Natural killer cell (primary cell): ENCODE data around the gene AHDC1. TPM values are rescaled to one million over a fixed set of nuclear protein-coding genes. Genes with fewer than 3 reads are reported as not detected.
A peak's percentile ranks its signal among the peaks of the same experiment; 100 is the strongest.

Source experiments
- ATAC-seq, 3 donors: fragments of 150-1000 bp in 2 of 3; fragments of 200-7000 bp in 1 of 3; cut with Tn5 transposase; 1 replicate in 1 of 3; 2 replicates in 2 of 3; pipeline ENCODE4 v1.10.0; 2021; ENCODE audit warnings: mild to moderate bottlenecking in 2 of 3, moderate library complexity in 2 of 3
- DNase-seq, 2 donors: peaks; one replicate each; pipeline versions ENCODE4 v3.0.0 to v3.0.0-alpha.2; 2013 to 2021; ENCODE audit warnings: mixed read lengths in 1 of 2
- H3K27ac ChIP-seq: one replicate; pipeline ENCODE4 v1.5.1; 2013; ENCODE audit warnings: mild to moderate bottlenecking, low read length
- H3K27me3 ChIP-seq: one replicate; pipeline ENCODE4 v1.6.1; 2013; ENCODE audit warnings: low read length; ENCODE audit not compliant: control insufficient read depth, insufficient read depth
- H3K36me3 ChIP-seq: one replicate; pipeline ENCODE4 v1.6.1; 2013; ENCODE audit warnings: low read length; ENCODE audit not compliant: control insufficient read depth, insufficient read depth
- H3K4me1 ChIP-seq: one replicate; pipeline ENCODE4 v1.6.1; 2013; ENCODE audit warnings: low read length; ENCODE audit not compliant: control insufficient read depth, insufficient read depth
- H3K4me3 ChIP-seq: one replicate; pipeline ENCODE4 v1.5.1; 2013; ENCODE audit warnings: low read length
- H3K9me3 ChIP-seq: one replicate; pipeline ENCODE4 v1.6.1; 2013; ENCODE audit warnings: low read length; ENCODE audit not compliant: control insufficient read depth, insufficient read depth
- H3K27ac Mint-ChIP-seq, 2 donors: one replicate each; pipeline ENCODE4 v1.8.0; 2022; ENCODE audit warnings: mild to moderate bottlenecking in 2 of 2, mixed read lengths in 2 of 2, moderate library complexity in 1 of 2
- H3K27me3 Mint-ChIP-seq, 2 donors: one replicate each; pipeline ENCODE4 v1.8.0; 2022; ENCODE audit warnings: low read depth in 2 of 2, mixed read lengths in 2 of 2
- H3K36me3 Mint-ChIP-seq: one replicate; pipeline ENCODE4 v1.8.0; 2022; ENCODE audit warnings: mixed read lengths
- H3K4me1 Mint-ChIP-seq, 2 donors: one replicate each; pipeline ENCODE4 v1.8.0; 2022; ENCODE audit warnings: mixed read lengths in 2 of 2
- H3K4me3 Mint-ChIP-seq: one replicate; pipeline ENCODE4 v1.8.0; 2022; ENCODE audit warnings: mild to moderate bottlenecking, moderate library complexity, mixed read lengths
- H3K9me3 Mint-ChIP-seq, 2 donors: one replicate each; pipeline ENCODE4 v1.8.0; 2022; ENCODE audit warnings: mixed read lengths in 2 of 2
- CTCF ChIP-seq: fragments of 200-600 bp; IDR thresholded peaks from one replicate; pipeline ENCODE4 v1.8.0; 2022; ENCODE audit warnings: antibody characterized with exemption
- WGBS: methylation state at CpG from one replicate; pipeline ENCODE4 v1.1.7; 2013; ENCODE audit warnings: missing lambda C conversion rate; ENCODE audit not compliant: insufficient coverage; 5-methylcytosine and 5-hydroxymethylcytosine counted together
- intact Hi-C: fragments of 100-400 bp; cut with micrococcal nuclease; formaldehyde crosslinking; loops from one replicate; pipeline ENCODE4 v1.14.2; 2022
- total RNA-seq, 4 donors: library from RNA; stranded (reverse); fragments of 120-200 nt in 1 of 4; gene quantifications; one replicate each; pipeline versions ENCODE4 v1.2.3 to v1.2.4, GENCODE V29; 2013 to 2022

Gene AHDC1
- total RNA-seq, 3 donors from 2014 or later (not counting 1 experiment from before 2014, with no cell fraction given): 39.6 to 67.0 (median 47.0) TPM

- H3K4me3 ChIP-seq: no peak overlapping the region
- H3K4me1 ChIP-seq: peaks cover 33% of the 10 kb centered on the region
- no peaks in the 10 kb centered on the region for H3K9me3 Mint-ChIP-seq
- H3K27me3 ChIP-seq: no peaks in the 10 kb centered on the region
- H3K27ac ChIP-seq: no peak overlapping the region
- ATAC-seq: no peak
- peaks cover 5% of the 10 kb centered on the region for H3K36me3 ChIP-seq
- no peak overlapping the region for H3K4me3 Mint-ChIP-seq
- H3K27ac Mint-ChIP-seq: peak overlapping the region; percentile 18 to 44
- no peak for TF ChIP-seq CTCF
- DNase-seq: no peak
- no peaks in the 10 kb centered on the region for H3K27me3 Mint-ChIP-seq
- intact Hi-C loops: no loop called here
- no peaks in the 10 kb centered on the region for H3K9me3 ChIP-seq
- WGBS: no CpG with 5 or more reads among the region's 1 CpG
- peaks cover 45 to 49% of the 10 kb centered on the region in 2 donors for H3K4me1 Mint-ChIP-seq
- no peaks in the 10 kb centered on the region for H3K36me3 Mint-ChIP-seq
Measured at GRCh38 chr1:27485363-27485762, 118.6 kb downstream of the AHDC1 start.

Other genes starting within 250 kb of the AHDC1 start
- 10 to 100 TPM in 2 of 3 donors, 1 to 10 TPM in 1; 8.2 to 15.1 (median 12.1) TPM for gene MAP3K6, start 237.2 kb downstream of the AHDC1 start, total RNA-seq
- not detected for gene FCN3, start 229.3 kb downstream of the AHDC1 start, total RNA-seq
- under 1 TPM in 1 of 3 donors, not detected in 2; 0.40 TPM for gene CD164L2, start 220.8 kb downstream of the AHDC1 start, total RNA-seq
- under 1 TPM; 0.39 to 0.87 (median 0.60) TPM for gene GPR3, start 211.5 kb downstream of the AHDC1 start, total RNA-seq
- 100 to 1,000 TPM; 137 to 153 (median 143) TPM for gene WASF2, start 114.0 kb downstream of the AHDC1 start, total RNA-seq
- 100 to 1,000 TPM; 353 to 452 (median 362) TPM for gene FGR, start 31.0 kb upstream of the AHDC1 start, total RNA-seq
- gene IFI6, start 68.0 kb upstream of the AHDC1 start, total RNA-seq: 10 to 100 TPM; 26.7 to 36.0 (median 34.8) TPM
- 10 to 100 TPM; 19.5 to 21.8 (median 19.6) TPM for gene FAM76A, start 121.8 kb upstream of the AHDC1 start, total RNA-seq
- 10 to 100 TPM; 29.6 to 36.2 (median 32.3) TPM for gene STX12, start 169.1 kb upstream of the AHDC1 start, total RNA-seq
- 10 to 100 TPM; 25.6 to 36.4 (median 28.0) TPM for gene PPP1R8, start 226.6 kb upstream of the AHDC1 start, total RNA-seq